Neural cell (in vitro differentiated cells): ENCODE data around the gene C22orf23. TPM values are rescaled to one million over a fixed set of nuclear protein-coding genes. Genes with fewer than 3 reads are reported as not detected.

Experiments
- H2AFZ ChIP-seq: fragments of 200-600, 300-800 bp; sonication (generic), shearing (Covaris generic); 2 replicates; pipeline ENCODE4 v1.6.0; 2014; ENCODE audit warnings: low read depth, mild to moderate bottlenecking, antibody characterized with exemption, low read length, moderate library complexity
- H3F3A ChIP-seq: fragments of 200-600 bp; shearing (Covaris generic); 2 replicates; pipeline ENCODE4 v1.6.1; 2016; ENCODE audit warnings: mild to moderate bottlenecking, moderate library complexity, mixed read lengths, antibody characterized with exemption, low read length; ENCODE audit not compliant: insufficient read depth, poor library complexity, severe bottlenecking
- H3K27ac ChIP-seq: fragments of 200-600, 300-800 bp; sonication (generic), shearing (Covaris generic); 2 replicates; pipeline ENCODE4 v1.5.1; 2014; ENCODE audit warnings: mild to moderate bottlenecking, low read length, moderate library complexity
- H3K27me3 ChIP-seq: fragments of 300-800, 200-600 bp; sonication (generic), shearing (Covaris generic); 2 replicates; pipeline ENCODE4 v1.6.0; 2014; ENCODE audit warnings: mild to moderate bottlenecking, low read depth, low read length, moderate library complexity; ENCODE audit not compliant: insufficient read depth
- H3K36me3 ChIP-seq: fragments of 300-800, 200-600 bp; sonication (generic), shearing (Covaris generic); 2 replicates; pipeline ENCODE4 v1.5.1; 2014; ENCODE audit warnings: mild to moderate bottlenecking, antibody characterized with exemption, low read length, moderate library complexity; ENCODE audit not compliant: insufficient read depth
- H3K4me2 ChIP-seq: fragments of 300-800, 200-600 bp; sonication (generic), shearing (Covaris generic); 2 replicates; pipeline ENCODE4 v1.6.0; 2014; ENCODE audit warnings: mild to moderate bottlenecking, low read length
- H3K4me3 ChIP-seq: fragments of 300-800, 200-600 bp; sonication (generic), shearing (Covaris generic); 2 replicates; pipeline ENCODE4 v1.5.1; 2014; ENCODE audit warnings: mild to moderate bottlenecking, low read length, moderate library complexity
- H3K79me2 ChIP-seq: fragments of 200-600 bp; shearing (Covaris generic); replicated peaks from 2 replicates; pipeline ENCODE4 v1.6.0; 2014; ENCODE audit warnings: mild to moderate bottlenecking, low read length, moderate library complexity; ENCODE audit not compliant: insufficient read depth
- H3K9ac ChIP-seq: fragments of 300-800, 200-600 bp; sonication (generic), shearing (Covaris generic); 2 replicates; pipeline ENCODE4 v1.6.1; 2016; ENCODE audit warnings: mild to moderate bottlenecking, low read length, mixed read lengths
- H3K9me2 ChIP-seq: fragments of 200-600 bp; shearing (Covaris generic); 2 replicates; pipeline ENCODE4 v1.6.1; 2016; ENCODE audit warnings: mild to moderate bottlenecking, low read length, mixed read lengths; ENCODE audit not compliant: insufficient read depth
- H3K9me3 ChIP-seq: fragments of 200-600, 300-800 bp; sonication (generic), shearing (Covaris generic); 2 replicates; pipeline ENCODE4 v1.6.1; 2016; ENCODE audit warnings: mild to moderate bottlenecking, mixed run types, low read length, moderate library complexity, mixed read lengths
- H4K20me1 ChIP-seq: fragments of 200-600 bp; shearing (Covaris generic); 2 replicates; pipeline ENCODE4 v1.6.1; 2016; ENCODE audit warnings: mild to moderate bottlenecking, mixed run types; ENCODE audit not compliant: insufficient read depth
- CTCF ChIP-seq: fragments of 450-650 bp; IDR thresholded peaks from 2 replicates; pipeline ENCODE4 v1.5.1; 2014; ENCODE audit warnings: antibody characterized with exemption, mild to moderate bottlenecking, moderate library complexity; ENCODE audit not compliant: poor library complexity, severe bottlenecking
- EP300 ChIP-seq: fragments of 450-650 bp; conservative IDR thresholded peaks from 2 replicates; pipeline ENCODE4 v1.6.1; 2014; ENCODE audit warnings: antibody characterized with exemption, mild to moderate bottlenecking, moderate library complexity; ENCODE audit not compliant: poor library complexity, severe bottlenecking
- EZH2 ChIP-seq: fragments of 200-600, 300-800 bp; shearing (Covaris generic), sonication (generic); IDR thresholded peaks from 2 replicates; pipeline ENCODE4 v1.6.1; 2014; ENCODE audit warnings: antibody characterized with exemption, low read length, borderline replicate concordance, mild to moderate bottlenecking; ENCODE audit not compliant: insufficient read depth, poor library complexity, severe bottlenecking
- MXI1 ChIP-seq: fragments of 450-650 bp; conservative IDR thresholded peaks from 2 replicates; pipeline ENCODE4 v1.6.1; 2014; ENCODE audit warnings: antibody characterized with exemption, mild to moderate bottlenecking; ENCODE audit not compliant: poor library complexity, severe bottlenecking
- POLR2AphosphoS5 ChIP-seq: IDR thresholded peaks from 2 replicates; pipeline ENCODE4 v1.6.1; 2012
- RAD21 ChIP-seq: fragments of 450-650 bp; conservative IDR thresholded peaks from 2 replicates; pipeline ENCODE4 v1.6.1; 2014; ENCODE audit warnings: antibody characterized with exemption, mild to moderate bottlenecking, moderate library complexity
- SMC3 ChIP-seq: fragments of 450-650 bp; conservative IDR thresholded peaks from 2 replicates; pipeline ENCODE4 v1.6.1; 2014; ENCODE audit warnings: antibody characterized with exemption, mild to moderate bottlenecking, moderate library complexity; ENCODE audit not compliant: poor library complexity
- TAF1 ChIP-seq: IDR thresholded peaks from 2 replicates; pipeline ENCODE4 v1.6.1; 2012; ENCODE audit warnings: low read depth
- polyA plus RNA-seq: library from polyadenylated mRNA; depleted of rRNA; stranded (reverse); fragments of >200 nt; gene quantifications from 2 replicates; pipeline ENCODE4 v1.2.3, GENCODE V29; 2014
- TF ChIP-seq, protein P1 (sequence below): IDR thresholded peaks from 2 replicates; pipeline ENCODE4 v1.6.1; 2012; ENCODE audit warnings: borderline replicate concordance

The C22orf23 gene
- polyA plus RNA-seq, 1 donor from 2014 or later, result 1.3 TPM

- Histone ChIP-seq H3K4me3 (no peak overlapping the region), H3K27ac (no peak overlapping the region), H3K36me3 (no peaks in the 10 kb centered on the region), H2AFZ (no peak overlapping the region), H4K20me1 (no peaks in the 10 kb centered on the region), H3K9me3 (no peaks in the 10 kb centered on the region), H3K9me2 (no peaks in the 10 kb centered on the region), H3K27me3 (no peaks in the 10 kb centered on the region), H3F3A (no peaks in the 10 kb centered on the region), H3K9ac (no peak overlapping the region), H3K79me2 (no peaks in the 10 kb centered on the region), H3K4me2 (no peak overlapping the region)
- TF ChIP-seq, protein P1, sequence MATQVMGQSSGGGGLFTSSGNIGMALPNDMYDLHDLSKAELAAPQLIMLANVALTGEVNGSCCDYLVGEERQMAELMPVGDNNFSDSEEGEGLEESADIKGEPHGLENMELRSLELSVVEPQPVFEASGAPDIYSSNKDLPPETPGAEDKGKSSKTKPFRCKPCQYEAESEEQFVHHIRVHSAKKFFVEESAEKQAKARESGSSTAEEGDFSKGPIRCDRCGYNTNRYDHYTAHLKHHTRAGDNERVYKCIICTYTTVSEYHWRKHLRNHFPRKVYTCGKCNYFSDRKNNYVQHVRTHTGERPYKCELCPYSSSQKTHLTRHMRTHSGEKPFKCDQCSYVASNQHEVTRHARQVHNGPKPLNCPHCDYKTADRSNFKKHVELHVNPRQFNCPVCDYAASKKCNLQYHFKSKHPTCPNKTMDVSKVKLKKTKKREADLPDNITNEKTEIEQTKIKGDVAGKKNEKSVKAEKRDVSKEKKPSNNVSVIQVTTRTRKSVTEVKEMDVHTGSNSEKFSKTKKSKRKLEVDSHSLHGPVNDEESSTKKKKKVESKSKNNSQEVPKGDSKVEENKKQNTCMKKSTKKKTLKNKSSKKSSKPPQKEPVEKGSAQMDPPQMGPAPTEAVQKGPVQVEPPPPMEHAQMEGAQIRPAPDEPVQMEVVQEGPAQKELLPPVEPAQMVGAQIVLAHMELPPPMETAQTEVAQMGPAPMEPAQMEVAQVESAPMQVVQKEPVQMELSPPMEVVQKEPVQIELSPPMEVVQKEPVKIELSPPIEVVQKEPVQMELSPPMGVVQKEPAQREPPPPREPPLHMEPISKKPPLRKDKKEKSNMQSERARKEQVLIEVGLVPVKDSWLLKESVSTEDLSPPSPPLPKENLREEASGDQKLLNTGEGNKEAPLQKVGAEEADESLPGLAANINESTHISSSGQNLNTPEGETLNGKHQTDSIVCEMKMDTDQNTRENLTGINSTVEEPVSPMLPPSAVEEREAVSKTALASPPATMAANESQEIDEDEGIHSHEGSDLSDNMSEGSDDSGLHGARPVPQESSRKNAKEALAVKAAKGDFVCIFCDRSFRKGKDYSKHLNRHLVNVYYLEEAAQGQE, result no peak
- TF ChIP-seq SMC3 (no peak), CTCF (no peak), POLR2AphosphoS5 (no peak), TAF1 (no peak), MXI1 (no peak), RAD21 (no peak), EP300 (no peak), EZH2 (no peak)
Measured at GRCh38 chr22:37999236-37999635, 45.8 kb upstream of the C22orf23 start.

DNA sequence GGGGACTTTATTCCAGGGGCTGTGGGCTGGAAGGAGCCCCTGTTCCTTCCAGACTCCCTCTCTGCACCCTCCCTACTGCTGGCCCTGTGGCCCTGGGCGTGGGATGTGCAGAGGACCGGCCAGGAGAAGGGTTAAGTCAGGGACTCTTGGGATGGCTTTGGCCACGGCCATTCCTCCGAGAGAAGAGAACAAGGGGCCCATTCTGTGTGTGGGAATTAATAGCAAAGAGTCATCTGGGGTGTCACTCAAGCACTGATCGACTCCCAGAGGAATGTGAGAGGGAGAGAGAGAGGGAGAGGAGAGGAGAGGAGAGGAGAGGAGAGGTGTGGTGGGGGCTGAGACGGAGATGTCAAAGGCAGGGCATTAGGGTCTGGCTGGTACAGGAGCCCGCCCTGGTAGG lies 45.1 kb upstream of the C22orf23 start:
- no peaks in the 10 kb centered on the region for H3K9me2 ChIP-seq
- H2AFZ ChIP-seq, result no peak overlapping the region
- H3K4me3 ChIP-seq, result no peak overlapping the region
- no peak overlapping the region for H3K4me2 ChIP-seq
- H3F3A ChIP-seq, result no peaks in the 10 kb centered on the region
- no peaks in the 10 kb centered on the region for H4K20me1 ChIP-seq
- no peaks in the 10 kb centered on the region for H3K79me2 ChIP-seq
- no peaks in the 10 kb centered on the region for H3K9me3 ChIP-seq
- H3K9ac ChIP-seq, result no peak overlapping the region
- no peaks in the 10 kb centered on the region for H3K36me3 ChIP-seq
- TF ChIP-seq EZH2 (no peak), SMC3 (no peak), EP300 (no peak), TAF1 (no peak), POLR2AphosphoS5 (no peak), CTCF (no peak), RAD21 (no peak), MXI1 (no peak)
- TF ChIP-seq, protein P1, result no peak
- no peak overlapping the region for H3K27ac ChIP-seq
- no peaks in the 10 kb centered on the region for H3K27me3 ChIP-seq
